Measurements from ENCODE around the gene SLC7A4.

- no peak for TF ChIP-seq POLR2A (IDR thresholded peaks at IDR 0.05)
- no peak for TF ChIP-seq CTCF (IDR thresholded peaks at IDR 0.05)
Observed at GRCh38 chr22:20999350-21000206, 32.8 kb downstream of the SLC7A4 start.
